ENCODE results near the gene MS4A4E. TPM values are rescaled to one million over a fixed set of nuclear protein-coding genes. Genes with fewer than 3 reads are reported as not detected.

MS4A4E gene
- total and polyA plus RNA-seq, 2 of the 8 experiments (the other 6 are each of a cell fraction or from before 2014, with no cell fraction given): not detected

- TF ChIP-seq RBBP5 (IDR thresholded peaks at IDR 0.05; ENCODE audit: borderline replicate concordance, low read depth, low read length) (no peak), SRF (IDR thresholded peaks at IDR 0.05; ENCODE audit: low read depth, low read length) (no peak), SP2 (IDR thresholded peaks at IDR 0.05; ENCODE audit: low read length) (no peak), ASH2L (IDR thresholded peaks at IDR 0.05; ENCODE audit: low read length) (no peak), CHD7 (IDR thresholded peaks at IDR 0.05; ENCODE audit: insufficient replicate concordance, low read length) (no peak), RNF2 (IDR thresholded peaks at IDR 0.05; ENCODE audit: borderline replicate concordance, low read depth, low read length, missing control alignments, poor library complexity, severe bottlenecking) (no peak), NANOG (IDR thresholded peaks at IDR 0.05; ENCODE audit: insufficient read depth, low read depth, low read length, poor library complexity, severe bottlenecking) (no peak), CHD2 (IDR thresholded peaks at IDR 0.05; ENCODE audit: low read length) (no peak)
Measured at GRCh38 chr11:60182541-60183330, 60.2 kb downstream of the MS4A4E start, which contains the start of gene MS4A6A (continued).
